Natural killer cell (primary cell): ENCODE results near the gene PROX2. TPM values are rescaled to one million over a fixed set of nuclear protein-coding genes. Genes with fewer than 3 reads are reported as not detected.

ENCODE experiments used
- ATAC-seq, 3 donors: fragments of 150-1000 bp in 2 of 3; fragments of 200-7000 bp in 1 of 3; cut with Tn5 transposase; 1 replicate in 1 of 3; 2 replicates in 2 of 3; pipeline ENCODE4 v1.10.0; 2021; ENCODE audit warnings: mild to moderate bottlenecking in 2 of 3, moderate library complexity in 2 of 3
- DNase-seq, 2 donors: peaks; one replicate each; pipeline versions ENCODE4 v3.0.0 to v3.0.0-alpha.2; 2013 to 2021; ENCODE audit warnings: mixed read lengths in 1 of 2
- H3K27ac ChIP-seq: one replicate; pipeline ENCODE4 v1.5.1; 2013; ENCODE audit warnings: mild to moderate bottlenecking, low read length
- H3K27me3 ChIP-seq: one replicate; pipeline ENCODE4 v1.6.1; 2013; ENCODE audit warnings: low read length; ENCODE audit not compliant: control insufficient read depth, insufficient read depth
- H3K36me3 ChIP-seq: one replicate; pipeline ENCODE4 v1.6.1; 2013; ENCODE audit warnings: low read length; ENCODE audit not compliant: control insufficient read depth, insufficient read depth
- H3K4me1 ChIP-seq: one replicate; pipeline ENCODE4 v1.6.1; 2013; ENCODE audit warnings: low read length; ENCODE audit not compliant: control insufficient read depth, insufficient read depth
- H3K4me3 ChIP-seq: one replicate; pipeline ENCODE4 v1.5.1; 2013; ENCODE audit warnings: low read length
- H3K9me3 ChIP-seq: one replicate; pipeline ENCODE4 v1.6.1; 2013; ENCODE audit warnings: low read length; ENCODE audit not compliant: control insufficient read depth, insufficient read depth
- H3K27ac Mint-ChIP-seq, 2 donors: one replicate each; pipeline ENCODE4 v1.8.0; 2022; ENCODE audit warnings: mild to moderate bottlenecking in 2 of 2, mixed read lengths in 2 of 2, moderate library complexity in 1 of 2
- H3K27me3 Mint-ChIP-seq, 2 donors: one replicate each; pipeline ENCODE4 v1.8.0; 2022; ENCODE audit warnings: low read depth in 2 of 2, mixed read lengths in 2 of 2
- H3K36me3 Mint-ChIP-seq: one replicate; pipeline ENCODE4 v1.8.0; 2022; ENCODE audit warnings: mixed read lengths
- H3K4me1 Mint-ChIP-seq, 2 donors: one replicate each; pipeline ENCODE4 v1.8.0; 2022; ENCODE audit warnings: mixed read lengths in 2 of 2
- H3K4me3 Mint-ChIP-seq: one replicate; pipeline ENCODE4 v1.8.0; 2022; ENCODE audit warnings: mild to moderate bottlenecking, moderate library complexity, mixed read lengths
- H3K9me3 Mint-ChIP-seq, 2 donors: one replicate each; pipeline ENCODE4 v1.8.0; 2022; ENCODE audit warnings: mixed read lengths in 2 of 2
- WGBS: methylation state at CpG from one replicate; pipeline ENCODE4 v1.1.7; 2013; ENCODE audit warnings: missing lambda C conversion rate; ENCODE audit not compliant: insufficient coverage; 5-methylcytosine and 5-hydroxymethylcytosine counted together
- intact Hi-C: fragments of 100-400 bp; cut with micrococcal nuclease; formaldehyde crosslinking; loops from one replicate; pipeline ENCODE4 v1.14.2; 2022
- total RNA-seq, 4 donors: library from RNA; stranded (reverse); fragments of 120-200 nt in 1 of 4; gene quantifications; one replicate each; pipeline versions ENCODE4 v1.2.3 to v1.2.4, GENCODE V29; 2013 to 2022
- TF ChIP-seq, protein P1 (sequence below): fragments of 200-600 bp; IDR thresholded peaks from one replicate; pipeline ENCODE4 v1.8.0; 2022; ENCODE audit warnings: antibody characterized with exemption

The PROX2 gene
- total RNA-seq, 3 donors from 2014 or later (not counting 1 experiment from before 2014, with no cell fraction given) = 5.1 to 7.1 (median 5.7) TPM

- no peak overlapping the region for H3K27ac Mint-ChIP-seq
- no peaks in the 10 kb centered on the region for H3K36me3 Mint-ChIP-seq
- Histone ChIP-seq H3K27me3 (no peaks in the 10 kb centered on the region), H3K9me3 (no peaks in the 10 kb centered on the region), H3K27ac (no peak overlapping the region), H3K36me3 (no peaks in the 10 kb centered on the region), H3K4me3 (no peak overlapping the region), H3K4me1 (no peaks in the 10 kb centered on the region)
- TF ChIP-seq, protein P1, sequence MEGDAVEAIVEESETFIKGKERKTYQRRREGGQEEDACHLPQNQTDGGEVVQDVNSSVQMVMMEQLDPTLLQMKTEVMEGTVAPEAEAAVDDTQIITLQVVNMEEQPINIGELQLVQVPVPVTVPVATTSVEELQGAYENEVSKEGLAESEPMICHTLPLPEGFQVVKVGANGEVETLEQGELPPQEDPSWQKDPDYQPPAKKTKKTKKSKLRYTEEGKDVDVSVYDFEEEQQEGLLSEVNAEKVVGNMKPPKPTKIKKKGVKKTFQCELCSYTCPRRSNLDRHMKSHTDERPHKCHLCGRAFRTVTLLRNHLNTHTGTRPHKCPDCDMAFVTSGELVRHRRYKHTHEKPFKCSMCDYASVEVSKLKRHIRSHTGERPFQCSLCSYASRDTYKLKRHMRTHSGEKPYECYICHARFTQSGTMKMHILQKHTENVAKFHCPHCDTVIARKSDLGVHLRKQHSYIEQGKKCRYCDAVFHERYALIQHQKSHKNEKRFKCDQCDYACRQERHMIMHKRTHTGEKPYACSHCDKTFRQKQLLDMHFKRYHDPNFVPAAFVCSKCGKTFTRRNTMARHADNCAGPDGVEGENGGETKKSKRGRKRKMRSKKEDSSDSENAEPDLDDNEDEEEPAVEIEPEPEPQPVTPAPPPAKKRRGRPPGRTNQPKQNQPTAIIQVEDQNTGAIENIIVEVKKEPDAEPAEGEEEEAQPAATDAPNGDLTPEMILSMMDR = no peak
- ATAC-seq = no peak
- no peaks in the 10 kb centered on the region for H3K9me3 Mint-ChIP-seq
- no peak overlapping the region for H3K4me3 Mint-ChIP-seq
- peaks cover 0 to 5% of the 10 kb centered on the region in 2 donors for H3K4me1 Mint-ChIP-seq
- no peak for DNase-seq
- 90% methylated on average over 2 of the region's 2 CpGs for WGBS
- no peaks in the 10 kb centered on the region for H3K27me3 Mint-ChIP-seq
- intact Hi-C loops = no loop called here
These were observed 27.2 kb downstream of the PROX2 start for GRCh38 chr14:74848768-74849167.

- intact Hi-C loops = no loop called here
- no peak for ATAC-seq
These were observed 28.8 kb downstream of the PROX2 start for GRCh38 chr14:74846968-74847665.

GRCh38 chr14:74846168-74846567 lies 29.8 kb downstream of the PROX2 start:
- H3K4me3 Mint-ChIP-seq = no peak overlapping the region
- ATAC-seq (no peak), DNase-seq (no peak)
- Histone ChIP-seq H3K27me3 (no peaks in the 10 kb centered on the region), H3K9me3 (no peaks in the 10 kb centered on the region), H3K4me1 (peaks cover 4% of the 10 kb centered on the region), H3K4me3 (no peak overlapping the region), H3K36me3 (no peaks in the 10 kb centered on the region), H3K27ac (no peak overlapping the region)
- no peaks in the 10 kb centered on the region for H3K9me3 Mint-ChIP-seq
- peaks cover 9 to 13% of the 10 kb centered on the region in 2 donors for H3K4me1 Mint-ChIP-seq
- H3K27ac Mint-ChIP-seq = peak overlapping the region in 1 of 2 donors; percentile 48
- intact Hi-C loops = no loop called here
- TF ChIP-seq, protein P1 = no peak
- WGBS = 95% methylated on average over 3 of the region's 3 CpGs
- no peaks in the 10 kb centered on the region for H3K27me3 Mint-ChIP-seq
- no peaks in the 10 kb centered on the region for H3K36me3 Mint-ChIP-seq

More at GRCh38 chr14:74846968-74847665, 28.8 kb downstream of the PROX2 start:
- no peak overlapping the region for H3K27ac ChIP-seq
- Mint-ChIP-seq H3K27ac (no peak overlapping the region), H3K4me3 (no peak overlapping the region), H3K36me3 (no peaks in the 10 kb centered on the region), H3K9me3 (no peaks in the 10 kb centered on the region), H3K4me1 (peaks cover 0 to 5% of the 10 kb centered on the region in 2 donors), H3K27me3 (no peaks in the 10 kb centered on the region)
- no peak for DNase-seq
- 100% methylated on average over 1 of the region's 1 CpG for WGBS
- H3K36me3 ChIP-seq = no peaks in the 10 kb centered on the region
- TF ChIP-seq, protein P1 = no peak
- no peaks in the 10 kb centered on the region for H3K9me3 ChIP-seq
- H3K4me1 ChIP-seq = no peaks in the 10 kb centered on the region
- no peaks in the 10 kb centered on the region for H3K27me3 ChIP-seq
- no peak overlapping the region for H3K4me3 ChIP-seq

DNA sequence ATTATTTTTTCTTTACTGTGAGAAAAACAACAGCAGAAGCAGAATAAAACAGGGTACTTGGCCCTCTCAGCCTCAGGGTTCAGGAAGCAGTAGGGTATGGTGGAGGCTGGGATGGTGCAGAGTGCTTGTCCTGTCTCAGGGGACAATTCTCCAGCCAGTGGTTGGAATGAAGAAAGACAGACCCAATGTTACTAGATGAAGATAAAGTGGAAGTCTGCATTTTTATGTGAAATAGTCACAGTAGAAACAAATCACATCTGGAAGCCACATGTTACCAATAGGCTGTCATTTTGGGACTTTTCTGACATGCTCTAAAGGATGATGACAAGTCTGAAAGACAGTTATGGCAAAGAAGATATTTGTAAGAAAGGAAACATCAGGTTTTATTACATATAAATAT lies 32.3 kb downstream of the PROX2 start:
- TF ChIP-seq, protein P1 = no peak
- Mint-ChIP-seq H3K27me3 (no peaks in the 10 kb centered on the region), H3K36me3 (no peaks in the 10 kb centered on the region), H3K27ac (peak overlapping the region; percentile 26 to 61), H3K4me1 (peaks cover 20 to 32% of the 10 kb centered on the region in 2 donors), H3K9me3 (no peaks in the 10 kb centered on the region), H3K4me3 (no peak overlapping the region)
- intact Hi-C loops = no loop called here
- DNase-seq (no peak), ATAC-seq (no peak)
- no peak overlapping the region for H3K4me3 ChIP-seq
- peaks cover 15% of the 10 kb centered on the region for H3K4me1 ChIP-seq
- no peaks in the 10 kb centered on the region for H3K36me3 ChIP-seq
- H3K27me3 ChIP-seq = no peaks in the 10 kb centered on the region
- no peak overlapping the region for H3K27ac ChIP-seq
- no peaks in the 10 kb centered on the region for H3K9me3 ChIP-seq
